ENCODE data around the gene GLYATL3. TPM values are rescaled to one million over a fixed set of nuclear protein-coding genes. Genes with fewer than 3 reads are reported as not detected.
"Not testable (repeated sequence)": the region's sequence is repeated elsewhere in the genome, so short reads cannot be mapped to it uniquely, and the experiment has no call there.

GLYATL3 gene
- total RNA-seq, result not detected in 2 replicates

DNA sequence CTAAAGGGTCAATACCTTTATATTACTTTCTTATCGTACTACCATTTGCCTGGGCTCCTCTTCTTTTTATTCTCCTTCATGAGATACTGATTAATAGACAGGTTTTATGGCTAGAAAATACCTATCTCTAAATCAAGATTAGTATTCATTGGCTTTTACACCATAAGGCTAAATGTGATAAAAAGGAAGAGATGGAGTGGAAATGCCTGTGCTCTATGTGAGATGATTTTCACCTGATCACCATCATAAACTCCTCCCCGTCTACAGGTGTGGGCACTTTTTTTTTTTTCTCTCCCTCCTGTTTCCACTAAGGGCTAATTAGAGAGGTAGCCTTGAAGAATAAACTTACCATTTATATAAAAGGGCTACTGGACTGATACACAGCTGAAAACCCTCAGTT, at the start of gene GLYATL3:
TSS of gene GLYATL3 (plus strand) at position 301 of the 400 bp plus-strand sequence. CDS start 12,068 bp downstream, outside the sequence.
- Mint-ChIP-seq H3K4me1 (no peaks in the 10 kb centered on the region), H3K4me3 (no peak within 1 kb of the TSS), H3K36me3 (ENCODE audit: low read depth) (no peaks in the 10 kb centered on the region), H3K9me3 (no peaks in the 10 kb centered on the region), H3K27ac (no peak within 1 kb of the TSS), H3K27me3 (peaks cover 3% of the 10 kb centered on the region)
- intact Hi-C loops (cut with micrococcal nuclease), result no loop called here
- DNase-seq, result no peak

DNA sequence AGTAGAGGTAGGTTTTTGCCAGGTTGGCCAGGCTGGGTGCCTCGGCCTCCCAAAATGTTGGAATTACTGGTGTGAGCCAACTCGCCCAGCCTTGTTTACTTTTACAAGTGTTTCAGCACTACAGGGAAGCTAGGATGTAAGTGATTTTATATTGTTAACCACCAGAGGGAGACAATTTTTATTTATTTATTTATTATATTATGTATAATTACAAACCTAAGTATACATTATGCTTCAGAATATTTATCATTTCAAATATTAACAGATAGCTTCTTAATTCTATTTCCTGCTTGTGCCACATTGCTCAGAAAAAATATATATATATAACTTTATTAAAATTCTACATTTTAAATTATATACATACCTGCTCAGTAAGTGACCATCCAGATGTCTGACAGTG, 46.5 kb upstream of the GLYATL3 start:
- H3K27ac Mint-ChIP-seq, result no peak overlapping the region
- H3K4me1 Mint-ChIP-seq, result peaks cover 5% of the 10 kb centered on the region
- no peak overlapping the region for H3K4me3 Mint-ChIP-seq
- H3K27me3 Mint-ChIP-seq, result no peaks in the 10 kb centered on the region
- H3K36me3 Mint-ChIP-seq (ENCODE audit: low read depth), result peaks cover 18% of the 10 kb centered on the region
- DNase-seq, result no peak
- no peaks in the 10 kb centered on the region for H3K9me3 Mint-ChIP-seq
- intact Hi-C loops (cut with micrococcal nuclease), result no loop called here

DNA sequence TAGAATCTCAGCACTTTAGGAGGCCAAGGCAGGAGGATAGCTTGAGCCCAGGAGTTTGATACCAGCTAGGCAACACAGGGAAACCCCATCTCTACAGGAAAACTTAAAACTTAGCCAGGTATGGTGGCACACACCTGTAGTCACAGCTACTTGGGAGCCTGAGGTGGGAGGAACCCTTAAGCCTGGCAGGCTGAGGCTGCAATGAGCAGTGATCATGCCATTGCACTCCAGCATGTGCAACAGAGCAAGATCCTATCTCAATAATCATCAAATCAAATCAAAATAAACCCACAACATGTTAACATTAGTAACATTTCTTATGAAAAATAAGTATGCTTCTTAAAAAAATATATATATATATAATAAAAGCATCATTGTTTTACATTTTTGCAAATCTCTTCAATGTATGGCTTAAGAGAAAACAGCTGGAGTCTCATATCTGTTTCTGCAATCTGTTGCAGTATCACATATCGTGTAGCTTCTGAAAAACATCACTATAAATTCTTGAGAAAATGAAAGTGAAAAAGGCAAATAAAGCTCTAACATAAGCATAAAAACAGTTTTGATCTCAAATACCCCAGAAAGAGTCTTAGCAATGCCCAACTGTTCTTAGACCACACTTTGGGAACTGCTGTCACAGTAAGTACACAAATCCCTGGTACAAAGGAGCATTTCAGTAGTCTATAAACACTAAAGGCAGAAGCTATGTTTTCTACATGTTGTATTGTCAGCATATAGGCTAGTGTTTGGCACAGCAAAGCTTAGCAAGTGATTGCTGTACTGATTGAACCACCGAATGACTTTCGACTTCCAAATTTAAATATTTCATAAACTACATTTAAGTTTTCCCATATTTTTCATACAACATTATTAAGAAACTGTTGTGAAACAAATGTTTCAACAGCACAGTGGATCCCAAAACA, 44.7 kb upstream of the GLYATL3 start:
- no peaks in the 10 kb centered on the region for H3K9me3 Mint-ChIP-seq
- no peak for DNase-seq
- peaks cover 21% of the 10 kb centered on the region for H3K36me3 Mint-ChIP-seq (ENCODE audit: low read depth)
- no peak overlapping the region for H3K4me3 Mint-ChIP-seq
- intact Hi-C loops (cut with micrococcal nuclease), result no loop called here
- no peaks in the 10 kb centered on the region for H3K27me3 Mint-ChIP-seq
- H3K27ac Mint-ChIP-seq, result peak overlapping the region; percentile 58
- peaks cover 12% of the 10 kb centered on the region for H3K4me1 Mint-ChIP-seq

DNA sequence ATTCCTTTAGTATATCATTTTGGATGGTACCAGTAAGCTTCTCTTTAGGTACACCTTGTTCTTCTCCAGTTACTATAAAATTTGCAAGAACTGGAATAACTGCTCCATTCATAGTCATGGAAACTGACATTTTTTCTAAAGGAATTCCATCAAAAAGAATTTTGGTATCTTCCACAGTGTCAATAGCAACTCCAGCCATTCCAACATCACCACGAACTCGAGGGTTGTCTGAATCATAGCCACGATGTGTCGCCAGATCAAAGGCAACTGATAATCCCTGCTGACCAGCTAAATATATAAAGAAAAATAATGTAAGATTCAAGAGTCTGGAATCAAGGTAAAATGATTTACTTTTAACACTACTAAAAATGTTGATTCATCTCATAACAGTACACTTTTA, 42.0 kb upstream of the GLYATL3 start:
- H3K27ac Mint-ChIP-seq, result no peak overlapping the region
- intact Hi-C loops (cut with micrococcal nuclease), result no loop called here
- DNase-seq, result no peak
- peaks cover 15% of the 10 kb centered on the region for H3K36me3 Mint-ChIP-seq (ENCODE audit: low read depth)
- no peaks in the 10 kb centered on the region for H3K27me3 Mint-ChIP-seq
- no peaks in the 10 kb centered on the region for H3K9me3 Mint-ChIP-seq
- peaks cover 27% of the 10 kb centered on the region for H3K4me1 Mint-ChIP-seq
- no peak overlapping the region for H3K4me3 Mint-ChIP-seq

DNA sequence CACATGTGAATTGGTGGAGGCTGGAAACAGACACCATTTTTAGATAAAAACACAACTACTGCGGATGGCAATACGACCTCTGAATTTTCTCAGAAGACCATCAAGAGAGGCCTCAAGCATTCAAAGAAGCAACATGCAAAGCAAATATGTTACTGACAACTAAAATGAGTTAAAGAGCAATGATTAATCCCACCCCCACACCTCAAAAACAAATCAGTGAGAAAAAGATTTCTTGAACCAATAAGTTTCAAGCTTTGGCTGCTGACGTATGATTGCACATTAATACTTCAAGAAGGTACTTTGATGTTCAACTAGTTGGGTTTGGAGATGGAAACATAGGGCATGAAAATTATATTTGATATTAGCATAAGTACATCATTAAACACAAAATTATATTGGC, 37.7 kb upstream of the GLYATL3 start:
- peaks cover 8% of the 10 kb centered on the region for H3K36me3 Mint-ChIP-seq (ENCODE audit: low read depth)
- H3K4me3 Mint-ChIP-seq, result peak overlapping the region; percentile 96
- no peaks in the 10 kb centered on the region for H3K27me3 Mint-ChIP-seq
- no peak for DNase-seq
- H3K27ac Mint-ChIP-seq, result peak overlapping the region; percentile 92
- H3K9me3 Mint-ChIP-seq, result no peaks in the 10 kb centered on the region
- intact Hi-C loops (cut with micrococcal nuclease), result loop anchor here (2.0 kb wide), 1 partner anchor 89 kb away; the partner anchor contains the start of gene C6orf141
- peaks cover 43% of the 10 kb centered on the region for H3K4me1 Mint-ChIP-seq

DNA sequence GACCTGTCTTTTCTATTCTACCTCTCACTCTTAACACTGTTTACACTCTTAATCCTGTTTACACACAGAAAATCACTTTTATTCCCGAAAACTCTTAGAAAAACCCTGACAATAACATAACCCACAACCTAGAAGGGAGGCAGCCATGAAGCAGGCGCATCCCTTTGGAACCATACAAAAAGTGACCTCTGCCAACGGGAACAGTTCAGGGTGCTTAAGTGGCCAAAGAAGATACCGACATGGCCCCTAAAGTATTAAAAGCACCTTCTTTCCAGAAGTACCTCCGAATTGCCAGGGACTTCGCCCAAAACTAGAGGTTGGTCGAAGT, 37.2 kb upstream of the GLYATL3 start:
- intact Hi-C loops (cut with micrococcal nuclease), result loop anchor here (2.0 kb wide), 1 partner anchor 88 kb away; the partner anchor contains the start of gene C6orf141
- DNase-seq, result no peak
- H3K27ac Mint-ChIP-seq, result peak overlapping the region; percentile 92
- peaks cover 6% of the 10 kb centered on the region for H3K36me3 Mint-ChIP-seq (ENCODE audit: low read depth)
- H3K4me1 Mint-ChIP-seq, result peaks cover 43% of the 10 kb centered on the region
- no peaks in the 10 kb centered on the region for H3K9me3 Mint-ChIP-seq
- no peaks in the 10 kb centered on the region for H3K27me3 Mint-ChIP-seq
- peak overlapping the region; percentile 96 for H3K4me3 Mint-ChIP-seq

DNA sequence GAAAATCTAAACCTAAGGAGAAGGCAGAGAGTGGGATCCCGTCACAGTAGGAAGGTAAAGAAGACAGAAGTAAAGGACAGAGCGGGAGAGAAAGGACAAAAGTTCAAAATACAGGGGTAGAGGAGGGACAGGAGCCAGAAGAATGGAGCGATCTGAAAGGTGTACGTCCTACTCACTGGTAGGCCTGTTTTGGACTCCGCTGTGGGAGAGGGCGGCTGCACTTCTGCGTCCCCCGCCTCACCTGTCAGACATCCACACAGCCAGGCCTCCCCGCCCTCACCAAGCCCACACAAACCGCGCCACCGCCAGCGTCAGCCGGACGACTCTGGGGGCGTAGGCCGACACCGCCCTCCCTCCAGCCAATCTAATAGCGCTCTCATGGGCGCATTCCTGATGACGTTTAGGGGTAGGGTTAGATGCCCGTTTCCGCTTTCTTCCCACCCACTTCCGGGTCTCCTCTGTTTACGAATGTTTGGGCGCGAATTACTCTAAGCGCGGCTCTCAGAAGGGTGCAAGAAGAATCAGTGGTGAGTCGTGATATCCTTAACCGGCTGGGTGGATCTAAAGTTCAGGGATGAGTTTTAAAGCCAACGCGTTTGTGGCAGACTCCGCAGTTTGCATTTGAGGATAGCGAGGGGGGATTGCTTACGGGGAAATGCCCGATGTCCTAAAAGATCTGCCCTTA, 36.7 kb upstream of the GLYATL3 start, which contains the start of the genes CENPQ and MMUT:
TSS of gene CENPQ (plus strand) at position 444 of the 685 bp plus-strand sequence. CDS start 6,807 bp downstream, outside the sequence.
TSS of gene MMUT (minus strand) at position 327 of the 685 bp plus-strand sequence. CDS start 3,787 bp downstream, outside the sequence.
- peak within 1 kb of the TSS; percentile 96 for H3K4me3 Mint-ChIP-seq
- H3K9me3 Mint-ChIP-seq, result no peaks in the 10 kb centered on the region
- peak; percentile 98 for DNase-seq
- peak within 1 kb of the TSS; percentile 92 for H3K27ac Mint-ChIP-seq
- peaks cover 47% of the 10 kb centered on the region for H3K4me1 Mint-ChIP-seq
- no peaks in the 10 kb centered on the region for H3K27me3 Mint-ChIP-seq
- intact Hi-C loops (cut with micrococcal nuclease), result loop anchor here (2.0 kb wide), 1 partner anchor 88 kb away; the partner anchor contains the start of gene C6orf141
- H3K36me3 Mint-ChIP-seq (ENCODE audit: low read depth), result peaks cover 6% of the 10 kb centered on the region

DNA sequence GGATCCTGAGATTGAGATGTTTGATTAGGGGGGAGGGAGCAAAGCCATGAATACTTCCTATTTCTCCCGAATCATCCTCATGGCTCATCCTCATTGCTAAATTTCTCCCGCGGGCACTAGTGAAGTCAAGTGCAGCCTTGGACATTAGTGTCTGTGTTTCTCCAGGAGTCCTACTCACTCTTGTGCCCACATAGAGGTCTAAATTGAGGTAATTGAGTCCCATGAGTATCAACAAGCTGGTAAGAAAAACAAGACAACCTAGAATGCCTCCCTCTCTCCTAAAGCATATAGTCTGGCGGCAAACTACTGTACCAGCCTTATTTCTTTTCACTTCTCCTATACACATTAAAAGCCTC, 36.1 kb upstream of the GLYATL3 start:
- intact Hi-C loops (cut with micrococcal nuclease), result loop anchor here (2.0 kb wide), 1 partner anchor 87 kb away; the partner anchor contains the start of gene C6orf141
- Mint-ChIP-seq H3K9me3 (no peaks in the 10 kb centered on the region), H3K4me1 (peaks cover 47% of the 10 kb centered on the region), H3K4me3 (peak overlapping the region; percentile 96), H3K27me3 (no peaks in the 10 kb centered on the region), H3K27ac (peak overlapping the region; percentile 92), H3K36me3 (ENCODE audit: low read depth) (peaks cover 6% of the 10 kb centered on the region)
- no peak for DNase-seq

DNA sequence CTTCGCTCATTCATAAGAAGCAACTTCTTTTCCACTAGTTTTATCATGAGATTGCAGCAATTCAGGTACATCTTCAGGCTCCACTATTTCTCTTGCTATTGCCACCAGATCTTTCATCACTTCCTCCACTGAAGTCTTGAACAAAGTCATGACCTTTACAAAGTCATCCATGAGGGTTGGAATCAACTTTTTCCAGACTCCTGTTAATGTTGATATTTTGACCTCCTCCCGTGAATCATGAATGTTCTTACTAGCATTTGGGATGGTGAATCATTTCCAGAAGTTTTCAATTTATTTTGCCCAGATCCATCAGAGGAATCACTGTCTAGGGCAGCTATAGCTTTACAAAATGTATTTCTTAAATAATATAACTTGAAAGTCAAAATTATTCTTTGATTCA, 35.0 kb upstream of the GLYATL3 start:
- DNase-seq, result no peak
- Mint-ChIP-seq H3K27me3 (no peaks in the 10 kb centered on the region), H3K36me3 (ENCODE audit: low read depth) (peaks cover 2% of the 10 kb centered on the region), H3K4me1 (peaks cover 47% of the 10 kb centered on the region), H3K27ac (no peak overlapping the region), H3K4me3 (peak overlapping the region; percentile 96), H3K9me3 (no peaks in the 10 kb centered on the region)
- intact Hi-C loops (cut with micrococcal nuclease), result no loop called here

DNA sequence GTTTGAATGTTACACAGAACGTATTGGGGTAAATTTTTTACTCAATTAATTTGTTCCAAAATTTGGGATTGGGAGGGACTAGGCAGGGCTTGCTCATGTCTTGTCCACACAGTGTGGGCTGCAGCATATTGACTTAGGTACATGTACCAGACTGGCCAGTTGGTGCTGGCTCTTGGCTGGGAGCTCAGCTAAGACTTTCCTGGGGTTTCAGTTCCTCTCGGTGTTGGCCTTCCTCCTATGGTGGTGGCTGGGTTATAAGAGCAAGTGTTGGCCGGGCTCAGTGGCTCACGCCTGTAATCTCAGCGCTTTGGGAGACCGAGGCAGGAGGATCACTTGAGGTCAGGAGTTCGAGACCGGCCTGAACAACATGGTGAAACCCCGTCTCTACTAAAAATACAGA, 31.7 kb upstream of the GLYATL3 start:
- no peak overlapping the region for H3K27ac Mint-ChIP-seq
- no peak overlapping the region for H3K4me3 Mint-ChIP-seq
- no peaks in the 10 kb centered on the region for H3K27me3 Mint-ChIP-seq
- DNase-seq, result no peak
- intact Hi-C loops (cut with micrococcal nuclease), result no loop called here
- peaks cover 28% of the 10 kb centered on the region for H3K4me1 Mint-ChIP-seq
- H3K36me3 Mint-ChIP-seq (ENCODE audit: low read depth), result peaks cover 16% of the 10 kb centered on the region
- H3K9me3 Mint-ChIP-seq, result no peaks in the 10 kb centered on the region

DNA sequence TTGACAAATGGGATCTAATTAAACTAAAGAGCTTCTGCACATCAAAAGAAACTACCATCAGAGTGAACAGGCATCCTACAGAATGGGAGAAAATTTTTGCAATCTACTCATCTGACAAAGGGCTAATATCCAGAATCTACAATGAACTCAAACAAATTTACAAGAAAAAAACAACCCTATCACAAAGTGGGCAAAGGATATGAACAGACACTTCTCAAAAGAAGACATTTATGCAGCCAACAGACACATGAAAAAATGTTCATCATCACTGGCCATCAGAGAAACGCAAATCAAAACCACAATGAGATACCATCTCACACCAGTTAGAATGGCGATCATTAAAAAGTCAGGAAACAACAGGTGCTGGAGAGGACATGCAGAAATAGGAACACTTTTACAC, 23.2 kb upstream of the GLYATL3 start:
- H3K27ac Mint-ChIP-seq; H3K4me3 Mint-ChIP-seq; DNase-seq; intact Hi-C loops (cut with micrococcal nuclease); H3K27me3 Mint-ChIP-seq; H3K9me3 Mint-ChIP-seq; H3K4me1 Mint-ChIP-seq: not testable (repeated sequence)
- H3K36me3 Mint-ChIP-seq (ENCODE audit: low read depth), result peaks cover 44% of the 10 kb centered on the region

DNA sequence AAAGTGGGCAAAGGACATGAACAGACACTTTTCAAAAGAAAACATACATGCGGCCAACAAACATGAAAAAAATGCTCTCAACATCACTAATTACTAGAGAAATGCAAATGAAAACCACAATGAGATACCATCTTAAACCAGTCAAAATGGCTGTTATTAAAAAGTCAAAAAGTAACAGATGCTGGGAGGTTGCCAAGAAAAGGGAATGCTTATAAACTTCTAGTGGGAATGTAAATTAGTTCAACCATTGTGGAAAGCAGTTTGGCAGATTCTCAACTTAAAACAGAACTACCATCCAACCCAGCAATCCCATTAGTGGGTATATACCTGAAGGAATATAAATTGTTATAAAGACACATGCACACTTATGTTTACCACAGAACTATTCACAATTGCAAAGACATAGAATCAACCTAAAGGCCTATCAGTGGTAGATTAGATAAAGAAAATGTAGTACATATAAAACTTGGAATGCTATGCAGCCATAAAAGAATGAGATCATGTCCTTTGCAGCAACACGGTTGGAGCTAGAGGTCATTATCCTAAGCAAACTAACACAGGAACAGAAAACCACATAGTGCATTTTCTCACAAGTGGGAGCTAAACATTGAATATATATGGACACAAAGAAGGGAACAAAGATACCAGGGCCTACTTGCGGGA, 20.3 kb upstream of the GLYATL3 start:
- no peak overlapping the region for H3K27ac Mint-ChIP-seq
- intact Hi-C loops (cut with micrococcal nuclease), result no loop called here
- peaks cover 29% of the 10 kb centered on the region for H3K36me3 Mint-ChIP-seq (ENCODE audit: low read depth)
- H3K9me3 Mint-ChIP-seq, result peaks cover 6% of the 10 kb centered on the region
- no peak for DNase-seq
- H3K27me3 Mint-ChIP-seq, result no peaks in the 10 kb centered on the region
- no peaks in the 10 kb centered on the region for H3K4me1 Mint-ChIP-seq
- no peak overlapping the region for H3K4me3 Mint-ChIP-seq

DNA sequence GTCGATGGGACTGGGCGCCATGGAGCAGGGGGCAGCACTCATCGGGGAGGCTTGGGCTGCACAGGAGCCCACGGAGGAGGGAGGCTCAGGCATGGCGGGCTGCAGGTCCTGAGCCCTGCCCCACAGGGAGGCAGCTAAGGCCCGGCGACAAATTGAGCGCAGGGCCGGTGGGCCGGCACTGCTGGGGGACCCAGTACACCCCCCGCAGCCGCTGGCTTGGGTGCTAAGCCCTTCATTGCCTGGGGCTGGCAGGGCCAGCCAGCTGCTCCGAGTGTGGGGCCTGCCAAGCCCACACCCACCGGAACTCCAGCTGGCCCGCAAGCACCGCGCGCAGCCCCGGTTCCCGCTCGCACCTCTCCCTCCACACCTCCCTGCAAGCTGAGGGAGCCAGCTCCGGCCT, 17.9 kb upstream of the GLYATL3 start:
- H3K27ac Mint-ChIP-seq; H3K4me3 Mint-ChIP-seq; H3K27me3 Mint-ChIP-seq; intact Hi-C loops (cut with micrococcal nuclease); DNase-seq; H3K9me3 Mint-ChIP-seq; H3K4me1 Mint-ChIP-seq: not testable (repeated sequence)
- H3K36me3 Mint-ChIP-seq (ENCODE audit: low read depth), result peaks cover 18% of the 10 kb centered on the region

All from activated CD4-positive, alpha-beta T cell treated with anti-CD3 and anti-CD28 coated beads, Interleukin-2, amount 10 ng/mL, durations not matched to agents 24 days and 14 days (primary cell).